Fibroblast of skin of right quadriceps (primary cell): ENCODE measurements around the gene SNX3.

Source experiments
- DNase-seq: peaks from one replicate; pipeline ENCODE4 v3.0.0-alpha.2; 2013

SNX3 gene

GRCh38 chr6:108169464-108170331 is 91.1 kb downstream of the SNX3 start:
- DNase-seq, result no peak

- no peak for DNase-seq
These were observed 92.1 kb downstream of the SNX3 start for GRCh38 chr6:108168501-108169463.

- no peak for DNase-seq
These were observed 92.8 kb downstream of the SNX3 start for GRCh38 chr6:108168090-108168463.

- DNase-seq, result no peak
These were observed 93.3 kb downstream of the SNX3 start for GRCh38 chr6:108167449-108168089.

- no peak for DNase-seq
These were observed 94.0 kb downstream of the SNX3 start for GRCh38 chr6:108166664-108167448.

GRCh38 chr6:108165714-108166663 is 94.9 kb downstream of the SNX3 start, which contains the start of gene NR2E1:
NR2E1 (plus strand) TSS chr6:108166022; CDS start chr6:108166766, 744 bp downstream.
- no peak for DNase-seq

GRCh38 chr6:108164815-108165706 is 95.8 kb downstream of the SNX3 start:
- no peak for DNase-seq

- no peak for DNase-seq
These were observed 96.4 kb downstream of the SNX3 start for GRCh38 chr6:108164543-108164814.

GRCh38 chr6:108163644-108164542 is 96.9 kb downstream of the SNX3 start:
- DNase-seq, result no peak

GRCh38 chr6:108163267-108163643 is 97.6 kb downstream of the SNX3 start:
- DNase-seq, result no peak

GRCh38 chr6:108161724-108162282 is 99.0 kb downstream of the SNX3 start:
- DNase-seq, result no peak
